HG02981 (cell line): ENCODE measurements around the gene TMEM248.
"Not testable (repeated sequence)": the region's sequence is repeated elsewhere in the genome, so short reads cannot be mapped to it uniquely, and the experiment has no call there.

Experiments
- ATAC-seq: cut with Tn5 transposase; IDR thresholded peaks from one replicate; pipeline ENCODE4 v1.9.1; 2021; ENCODE audit warnings: mild to moderate bottlenecking, moderate library complexity; ENCODE audit not compliant: unreplicated experiment

TMEM248 gene

GRCh38 chr7:66995050-66995776 is 74.2 kb downstream of the TMEM248 start, which contains the start of gene SBDS:
SBDS (minus strand) TSS chr7:66995586; CDS start chr7:66995417, 169 bp downstream.
- peak; percentile 56 for ATAC-seq

GRCh38 chr7:66996444-66997191 is 75.6 kb downstream of the TMEM248 start, which contains the start of gene TYW1:
TYW1 (plus strand) TSS chr7:66996833; CDS start chr7:66996979, 146 bp downstream.
- ATAC-seq = peak; percentile 91

GRCh38 chr7:67000601-67001258 is 79.7 kb downstream of the TMEM248 start:
- ATAC-seq = not testable (repeated sequence)

GRCh38 chr7:67004145-67004544 is 83.1 kb downstream of the TMEM248 start:
- not testable (repeated sequence) for ATAC-seq

GRCh38 chr7:67006965-67007364 is 85.9 kb downstream of the TMEM248 start:
- no peak for ATAC-seq
